Measurements from ENCODE around the gene DEXI. TPM values are rescaled to one million over a fixed set of nuclear protein-coding genes. Genes with fewer than 3 reads are reported as not detected.

DEXI gene
- total RNA-seq, 1 experiment from 2014 or later: 43.2 TPM

DNA sequence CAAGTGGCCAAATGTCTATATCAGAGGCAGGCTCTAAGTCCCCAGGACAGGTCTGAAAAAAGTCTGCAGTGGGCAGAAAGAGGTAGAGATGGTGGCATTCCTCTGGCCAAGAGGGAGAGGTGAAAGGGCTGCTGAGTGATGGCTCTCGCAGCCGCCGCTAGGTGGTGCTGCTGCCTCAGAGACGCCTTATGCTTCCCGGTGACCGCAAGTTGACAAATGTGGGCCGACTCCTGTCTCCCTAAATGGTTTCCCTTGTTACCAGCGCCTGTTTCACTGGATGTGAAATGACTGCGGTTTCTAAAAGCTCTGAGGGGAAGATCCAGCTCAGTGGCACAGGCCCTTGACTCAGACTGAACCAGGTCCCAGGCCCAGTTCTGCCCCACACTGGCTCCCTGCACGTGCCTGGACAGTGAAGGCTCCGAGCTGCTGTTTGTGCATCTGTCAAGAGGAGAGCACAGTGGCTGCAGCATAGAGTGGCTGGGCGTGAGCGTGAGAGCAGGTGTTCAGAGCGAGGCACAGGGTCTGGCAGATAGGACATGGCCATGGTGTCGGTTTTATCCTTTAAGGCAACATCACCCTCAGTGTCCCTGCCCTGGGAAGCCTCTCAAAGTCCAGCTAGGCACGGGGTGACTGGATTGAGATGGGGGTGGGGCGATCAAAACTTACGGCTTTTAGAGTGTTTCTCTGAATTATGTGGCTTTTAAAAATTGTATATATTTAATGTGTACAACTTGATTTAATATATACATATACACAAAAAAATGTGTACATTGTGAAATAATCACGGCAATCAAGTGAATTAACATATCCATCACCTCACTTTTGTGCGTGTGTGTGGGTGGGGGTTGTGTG is 22.0 kb upstream of the DEXI start:
- TF ChIP-seq EZH2 (IDR thresholded peaks at IDR 0.05; ENCODE audit: low read length, unreplicated experiment) (no peak), CTCF (conservative IDR thresholded peaks at IDR 0.05; ENCODE audit: low read depth, low read length) (peak; percentile 88)
- ChIA-PET POLR2A (ENCODE audit: unreplicated experiment) (no interaction called here), CTCF (interaction anchor here (1.5 kb wide), 1 partner anchor 292 kb away, joined by 11 read pairs; the partner anchor contains the start of gene SOCS1)
- no peaks in the 10 kb centered on the region for H3K27me3 ChIP-seq (ENCODE audit: low read length)
- intact Hi-C loops (cut with micrococcal nuclease): no loop called here
- H3K4me3 ChIP-seq (ENCODE audit: low read length): no peak overlapping the region
- H4K20me1 ChIP-seq (ENCODE audit: low read length): no peaks in the 10 kb centered on the region
- DNase-seq: peak; percentile 75
- H3K36me3 ChIP-seq (ENCODE audit: low read depth, low read length): no peaks in the 10 kb centered on the region
- no peaks in the 10 kb centered on the region for H3K4me1 ChIP-seq (ENCODE audit: insufficient read depth, low read length)
- no peaks in the 10 kb centered on the region for H3K9me2 ChIP-seq (replicated peaks; ENCODE audit: low read length)
- peak overlapping the region; percentile 45; the same call in 1 of the 2 replicates for H2AFZ ChIP-seq (ENCODE audit: low read length)
- no peaks in the 10 kb centered on the region for H3F3A ChIP-seq (ENCODE audit: low read length, unreplicated experiment)
- no TSS peak for BruUV-seq (replicated peaks)
- ATAC-seq: peak; percentile 94
- no peak overlapping the region for H3K27ac ChIP-seq (ENCODE audit: low read length)
- no peak overlapping the region for H3K9ac ChIP-seq (ENCODE audit: low read length)
- no peaks in the 10 kb centered on the region for H3K79me2 ChIP-seq (ENCODE audit: low read length)
- H3K9me3 ChIP-seq (ENCODE audit: low read length): no peaks in the 10 kb centered on the region
- no peak overlapping the region for H3K4me2 ChIP-seq (ENCODE audit: low read length)

GRCh38 chr16:10961231-10961630 is 19.0 kb upstream of the DEXI start:
- Histone ChIP-seq H3K4me1 (ENCODE audit: insufficient read depth, low read length) (peaks cover 12% of the 10 kb centered on the region), H3K9me2 (replicated peaks; ENCODE audit: low read length) (no peaks in the 10 kb centered on the region), H3K79me2 (ENCODE audit: low read length) (no peaks in the 10 kb centered on the region), H3K9me3 (ENCODE audit: low read length) (no peaks in the 10 kb centered on the region), H3F3A (ENCODE audit: low read length, unreplicated experiment) (no peaks in the 10 kb centered on the region), H3K27me3 (ENCODE audit: low read length) (no peaks in the 10 kb centered on the region), H3K9ac (ENCODE audit: low read length) (no peak overlapping the region), H4K20me1 (ENCODE audit: low read length) (no peaks in the 10 kb centered on the region), H3K4me2 (ENCODE audit: low read length) (no peak overlapping the region), H2AFZ (ENCODE audit: low read length) (no peak overlapping the region), H3K36me3 (ENCODE audit: low read depth, low read length) (no peaks in the 10 kb centered on the region), H3K27ac (ENCODE audit: low read length) (no peak overlapping the region), H3K4me3 (ENCODE audit: low read length) (no peak overlapping the region)
- no peak for DNase-seq
- peak; percentile 40 for ATAC-seq
- BruUV-seq (replicated peaks): no TSS peak
- intact Hi-C loops (cut with micrococcal nuclease): no loop called here
- no peak for TF ChIP-seq EZH2phosphoT487 (IDR thresholded peaks at IDR 0.05; ENCODE audit: borderline replicate concordance, low read length)
- no peak for TF ChIP-seq CTCF (conservative IDR thresholded peaks at IDR 0.05; ENCODE audit: low read depth, low read length)
- TF ChIP-seq EZH2 (IDR thresholded peaks at IDR 0.05; ENCODE audit: low read length, unreplicated experiment): no peak
- ChIA-PET POLR2A (ENCODE audit: unreplicated experiment) (no interaction called here), CTCF (no interaction called here)

GRCh38 chr16:10959161-10959560 is 16.9 kb upstream of the DEXI start:
- no peak overlapping the region for H3K27ac ChIP-seq (ENCODE audit: low read length)
- POLR2A ChIA-PET (ENCODE audit: unreplicated experiment): no interaction called here

More at GRCh38 chr16:10959161-10959560, 16.9 kb upstream of the DEXI start:
- Histone ChIP-seq H3K9me2 (replicated peaks; ENCODE audit: low read length) (no peaks in the 10 kb centered on the region), H2AFZ (ENCODE audit: low read length) (no peak overlapping the region), H3K4me2 (ENCODE audit: low read length) (no peak overlapping the region), H3K4me1 (ENCODE audit: insufficient read depth, low read length) (peaks cover 12% of the 10 kb centered on the region), H4K20me1 (ENCODE audit: low read length) (no peaks in the 10 kb centered on the region), H3K27me3 (ENCODE audit: low read length) (no peaks in the 10 kb centered on the region), H3F3A (ENCODE audit: low read length, unreplicated experiment) (no peaks in the 10 kb centered on the region), H3K4me3 (ENCODE audit: low read length) (no peak overlapping the region), H3K79me2 (ENCODE audit: low read length) (peaks cover 17% of the 10 kb centered on the region; the same call in 1 of the 2 replicates), H3K9ac (ENCODE audit: low read length) (no peak overlapping the region), H3K36me3 (ENCODE audit: low read depth, low read length) (no peaks in the 10 kb centered on the region), H3K9me3 (ENCODE audit: low read length) (no peaks in the 10 kb centered on the region)
- DNase-seq (no peak), ATAC-seq (no peak)
- intact Hi-C loops (cut with micrococcal nuclease): no loop called here
- TF ChIP-seq EZH2 (IDR thresholded peaks at IDR 0.05; ENCODE audit: low read length, unreplicated experiment) (no peak), CTCF (conservative IDR thresholded peaks at IDR 0.05; ENCODE audit: low read depth, low read length) (no peak), EZH2phosphoT487 (IDR thresholded peaks at IDR 0.05; ENCODE audit: borderline replicate concordance, low read length) (no peak)
- BruUV-seq (replicated peaks): no TSS peak
- CTCF ChIA-PET: no interaction called here

All from PC-3 (cell line).